Activated naive CD8-positive, alpha-beta T cell treated with anti-CD3 and anti-CD28 coated beads, Interleukin-2, amount 50 U/mL, for 24 hours (primary cell): ENCODE results near the gene CHRM3.
"Not testable (repeated sequence)": the region's sequence is repeated elsewhere in the genome, so short reads cannot be mapped to it uniquely, and the experiment has no call there.

ENCODE experiments used
- ATAC-seq: fragments of 150-1000 bp; cut with Tn5 transposase; one replicate; pipeline ENCODE4 v1.10.0; 2021
- DNase-seq: peaks from one replicate; pipeline ENCODE4 v3.0.0; 2021
- H3K27ac Mint-ChIP-seq: one replicate; pipeline ENCODE4 v1.8.0; 2021; ENCODE audit warnings: mild to moderate bottlenecking, mixed read lengths
- H3K27me3 Mint-ChIP-seq: one replicate; pipeline ENCODE4 v1.8.0; 2021; ENCODE audit warnings: mixed read lengths
- H3K36me3 Mint-ChIP-seq: one replicate; pipeline ENCODE4 v1.8.0; 2021; ENCODE audit warnings: low read depth, mixed read lengths
- H3K4me1 Mint-ChIP-seq: one replicate; pipeline ENCODE4 v1.8.0; 2021; ENCODE audit warnings: mixed read lengths
- H3K4me3 Mint-ChIP-seq: one replicate; pipeline ENCODE4 v1.8.0; 2021; ENCODE audit warnings: mild to moderate bottlenecking, moderate library complexity, mixed read lengths
- H3K9me3 Mint-ChIP-seq: one replicate; pipeline ENCODE4 v1.8.0; 2021; ENCODE audit warnings: mixed read lengths

CHRM3 gene

GRCh38 chr1:239386453-239387303, at the start of gene CHRM3:
Gene CHRM3 (plus strand): TSS chr1:239386568. CDS start chr1:239907452, 520,884 bp downstream.
- no peaks in the 10 kb centered on the region for H3K9me3 Mint-ChIP-seq
- peaks cover 70% of the 10 kb centered on the region for H3K27me3 Mint-ChIP-seq
- H3K4me1 Mint-ChIP-seq = peaks cover 23% of the 10 kb centered on the region
- H3K4me3 Mint-ChIP-seq = peak within 1 kb of the TSS; percentile 79
- ATAC-seq (peak; percentile 84), DNase-seq (peak; percentile 36)
- no peaks in the 10 kb centered on the region for H3K36me3 Mint-ChIP-seq
- H3K27ac Mint-ChIP-seq = no peak within 1 kb of the TSS

DNA sequence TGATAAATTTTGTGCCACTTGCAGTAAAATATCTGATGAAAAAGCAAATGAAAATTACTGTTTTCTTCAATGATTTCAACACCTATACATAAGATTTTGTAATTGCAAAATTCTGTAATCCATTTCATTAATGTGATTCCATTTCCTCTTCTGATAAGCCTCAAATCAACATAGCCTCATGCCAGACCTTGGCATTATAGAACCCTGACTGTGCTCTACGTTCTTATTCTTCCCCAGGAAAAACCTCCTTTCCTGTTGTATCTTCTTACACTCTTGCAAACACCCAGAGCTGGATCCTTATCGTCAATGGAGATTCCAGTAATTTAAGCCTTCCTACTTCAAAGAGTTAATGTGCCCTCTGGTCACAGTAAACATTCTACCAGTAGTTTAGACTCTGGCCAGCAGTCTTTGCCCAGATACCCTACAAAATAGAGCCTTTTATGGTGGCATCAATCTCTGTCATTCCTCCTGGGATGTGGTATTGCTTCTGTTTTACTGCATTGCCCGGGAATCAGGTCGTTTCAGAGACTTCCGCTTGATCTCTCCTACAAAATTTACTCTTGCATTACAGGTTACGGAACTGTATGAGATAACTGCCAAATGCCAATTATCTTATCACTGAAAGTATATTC, 48.5 kb upstream of the CHRM3 start:
- Mint-ChIP-seq H3K4me1 (no peaks in the 10 kb centered on the region), H3K36me3 (no peaks in the 10 kb centered on the region), H3K4me3 (no peak overlapping the region), H3K27me3 (peaks cover 5% of the 10 kb centered on the region), H3K9me3 (no peaks in the 10 kb centered on the region), H3K27ac (no peak overlapping the region)
- ATAC-seq = no peak
- DNase-seq = no peak

GRCh38 chr1:239347776-239348175, 38.6 kb upstream of the CHRM3 start:
- ATAC-seq = no peak
- no peak for DNase-seq
- H3K9me3 Mint-ChIP-seq = no peaks in the 10 kb centered on the region
- H3K36me3 Mint-ChIP-seq = no peaks in the 10 kb centered on the region
- no peak overlapping the region for H3K27ac Mint-ChIP-seq
- H3K4me1 Mint-ChIP-seq = no peaks in the 10 kb centered on the region
- no peak overlapping the region for H3K4me3 Mint-ChIP-seq
- no peaks in the 10 kb centered on the region for H3K27me3 Mint-ChIP-seq

GRCh38 chr1:239348635-239349353, 37.6 kb upstream of the CHRM3 start:
- Mint-ChIP-seq H3K27me3 (no peaks in the 10 kb centered on the region), H3K4me3 (no peak overlapping the region), H3K4me1 (no peaks in the 10 kb centered on the region), H3K27ac (no peak overlapping the region), H3K36me3 (no peaks in the 10 kb centered on the region), H3K9me3 (no peaks in the 10 kb centered on the region)
- ATAC-seq = no peak
- no peak for DNase-seq

DNA sequence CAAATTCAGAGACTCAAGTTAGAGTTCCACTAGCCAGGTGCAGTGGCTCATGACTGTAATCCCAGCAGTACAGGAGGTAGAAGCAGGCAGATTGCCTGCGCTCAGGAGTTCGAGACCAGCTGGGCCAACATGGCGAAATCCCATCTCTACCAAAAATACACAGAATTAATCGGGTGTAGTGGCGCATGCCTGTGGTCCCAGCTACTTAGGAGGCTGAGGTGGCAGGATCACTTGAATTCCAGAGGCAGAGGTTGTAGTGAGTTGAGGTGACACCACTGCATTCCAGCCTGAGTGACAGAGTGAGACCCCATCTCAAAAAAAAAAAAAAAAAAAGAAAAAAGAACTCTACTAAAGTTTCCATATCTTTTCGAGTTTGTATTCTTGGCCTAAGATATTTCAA, 36.7 kb upstream of the CHRM3 start:
- no peak for DNase-seq
- Mint-ChIP-seq H3K4me3 (no peak overlapping the region), H3K4me1 (no peaks in the 10 kb centered on the region), H3K27ac (no peak overlapping the region), H3K36me3 (no peaks in the 10 kb centered on the region), H3K9me3 (no peaks in the 10 kb centered on the region), H3K27me3 (no peaks in the 10 kb centered on the region)
- ATAC-seq = no peak

DNA sequence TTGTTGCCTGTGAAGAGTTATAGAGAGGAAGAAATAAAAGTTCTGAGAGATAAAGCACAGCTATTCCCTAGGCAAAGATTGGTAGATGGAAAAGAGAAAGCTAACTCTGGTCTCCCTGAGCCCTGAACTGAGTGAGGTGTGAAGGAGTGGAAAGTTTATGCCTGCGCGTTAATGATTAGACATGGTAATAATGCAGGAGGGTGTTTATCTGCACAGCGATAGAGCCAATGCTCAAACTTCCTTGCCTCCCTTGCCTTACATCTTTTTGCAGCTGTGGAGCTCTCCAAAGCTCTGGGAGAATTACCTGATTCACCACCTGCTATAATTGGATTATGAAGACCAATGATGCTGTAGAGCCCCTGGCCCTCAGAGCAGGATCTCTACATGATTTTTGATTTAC, 32.8 kb upstream of the CHRM3 start:
- H3K27ac Mint-ChIP-seq = no peak overlapping the region
- peaks cover 2% of the 10 kb centered on the region for H3K27me3 Mint-ChIP-seq
- H3K4me3 Mint-ChIP-seq = no peak overlapping the region
- ATAC-seq (no peak), DNase-seq (no peak)
- H3K36me3 Mint-ChIP-seq = no peaks in the 10 kb centered on the region
- H3K9me3 Mint-ChIP-seq = no peaks in the 10 kb centered on the region
- H3K4me1 Mint-ChIP-seq = no peaks in the 10 kb centered on the region

DNA sequence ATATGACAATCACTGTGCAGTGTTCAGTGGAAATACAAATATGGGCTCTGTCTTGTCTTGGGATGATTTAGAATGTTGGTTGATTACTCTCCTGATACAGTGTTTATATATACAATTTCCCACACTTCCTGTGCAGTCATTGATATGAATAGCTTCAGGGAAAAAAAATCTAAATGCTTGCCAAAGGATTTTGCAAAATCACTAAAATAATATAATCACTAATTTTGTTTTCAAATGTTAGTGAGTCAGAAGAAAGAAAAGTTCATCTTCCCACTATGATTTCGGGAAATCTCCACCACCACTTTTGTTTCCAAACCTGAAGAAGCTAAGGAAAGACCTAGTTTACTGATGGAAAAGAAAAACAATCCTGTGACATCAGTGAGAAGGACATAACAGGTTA, 32.1 kb upstream of the CHRM3 start:
- ATAC-seq (no peak), DNase-seq (no peak)
- Mint-ChIP-seq H3K4me1 (no peaks in the 10 kb centered on the region), H3K4me3 (no peak overlapping the region), H3K9me3 (no peaks in the 10 kb centered on the region), H3K27me3 (peaks cover 2% of the 10 kb centered on the region), H3K27ac (no peak overlapping the region), H3K36me3 (no peaks in the 10 kb centered on the region)

DNA sequence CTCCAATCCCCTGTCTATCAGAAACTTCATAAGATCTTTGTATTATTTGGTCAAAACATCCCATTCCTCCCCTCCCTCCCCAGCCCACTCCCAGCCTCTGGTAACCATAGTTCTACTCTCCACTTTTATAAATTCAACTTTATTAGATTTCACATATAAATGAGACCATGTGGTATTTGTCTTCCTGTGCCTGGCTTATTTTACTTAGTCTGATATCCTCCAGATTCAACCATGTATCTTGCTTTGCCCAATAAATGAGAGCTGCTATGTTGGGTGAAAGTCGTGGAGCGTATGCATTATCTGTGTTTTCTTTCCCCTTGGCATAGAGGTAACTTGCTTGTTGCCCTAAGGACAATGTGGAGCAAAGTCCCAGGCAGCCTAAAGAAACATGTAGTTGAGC, 28.5 kb upstream of the CHRM3 start:
- no peak overlapping the region for H3K4me3 Mint-ChIP-seq
- peaks cover 4% of the 10 kb centered on the region for H3K27me3 Mint-ChIP-seq
- ATAC-seq (no peak), DNase-seq (no peak)
- no peaks in the 10 kb centered on the region for H3K4me1 Mint-ChIP-seq
- H3K36me3 Mint-ChIP-seq = no peaks in the 10 kb centered on the region
- H3K27ac Mint-ChIP-seq = no peak overlapping the region
- no peaks in the 10 kb centered on the region for H3K9me3 Mint-ChIP-seq

- no peaks in the 10 kb centered on the region for H3K4me1 Mint-ChIP-seq
- ATAC-seq (no peak), DNase-seq (no peak)
Measured at GRCh38 chr1:239361403-239361802, 25.0 kb upstream of the CHRM3 start.

GRCh38 chr1:239363930-239364329, 22.4 kb upstream of the CHRM3 start:
- ATAC-seq (no peak), DNase-seq (no peak)
- Mint-ChIP-seq H3K36me3 (no peaks in the 10 kb centered on the region), H3K27me3 (peaks cover 4% of the 10 kb centered on the region), H3K9me3 (no peaks in the 10 kb centered on the region), H3K4me3 (no peak overlapping the region), H3K27ac (no peak overlapping the region), H3K4me1 (no peaks in the 10 kb centered on the region)

More at GRCh38 chr1:239361403-239361802, 25.0 kb upstream of the CHRM3 start:
- H3K9me3 Mint-ChIP-seq = no peaks in the 10 kb centered on the region
- H3K27ac Mint-ChIP-seq = no peak overlapping the region
- H3K4me3 Mint-ChIP-seq = no peak overlapping the region
- peaks cover 4% of the 10 kb centered on the region for H3K27me3 Mint-ChIP-seq
- no peaks in the 10 kb centered on the region for H3K36me3 Mint-ChIP-seq

GRCh38 chr1:239367196-239367810, 19.1 kb upstream of the CHRM3 start:
- H3K27me3 Mint-ChIP-seq = peaks cover 9% of the 10 kb centered on the region
- DNase-seq = no peak
- H3K9me3 Mint-ChIP-seq = peaks cover 3% of the 10 kb centered on the region
- no peak overlapping the region for H3K4me3 Mint-ChIP-seq
- H3K4me1 Mint-ChIP-seq = no peaks in the 10 kb centered on the region
- H3K36me3 Mint-ChIP-seq = no peaks in the 10 kb centered on the region
- no peak for ATAC-seq
- no peak overlapping the region for H3K27ac Mint-ChIP-seq

DNA sequence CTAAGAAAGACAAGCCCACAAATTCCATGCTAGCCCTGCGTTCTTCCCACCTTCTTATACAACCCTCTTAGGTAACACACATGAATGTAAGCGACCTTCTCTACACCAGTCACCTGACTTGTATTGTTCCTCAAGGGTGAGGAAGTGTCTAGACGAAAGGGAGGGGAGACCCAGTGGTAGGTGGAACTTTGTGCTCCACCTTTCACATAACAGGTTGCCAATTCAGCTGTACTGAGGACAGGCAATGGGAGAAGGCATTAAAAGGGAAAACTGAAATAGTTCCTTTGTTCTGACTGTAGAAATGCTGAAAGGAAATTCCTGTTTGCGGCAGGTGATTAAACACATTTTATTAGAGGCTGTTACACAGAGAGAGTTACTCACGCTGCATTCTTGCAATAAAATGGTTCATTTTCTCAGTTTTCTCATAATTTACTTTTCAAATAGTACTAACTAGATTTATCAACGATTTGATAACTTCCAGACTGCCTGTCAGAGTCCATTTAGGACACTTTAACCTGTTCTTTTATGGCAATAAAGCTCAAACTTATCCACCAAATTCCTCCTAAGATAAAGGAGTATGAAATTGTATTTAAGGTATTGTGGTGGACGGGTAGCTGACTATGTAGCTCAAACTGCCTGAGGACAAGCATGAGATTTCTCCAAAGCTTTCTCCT, 17.8 kb upstream of the CHRM3 start:
- Mint-ChIP-seq H3K27me3 (peaks cover 9% of the 10 kb centered on the region), H3K27ac (no peak overlapping the region), H3K4me1 (no peaks in the 10 kb centered on the region), H3K9me3 (peaks cover 7% of the 10 kb centered on the region), H3K36me3 (no peaks in the 10 kb centered on the region), H3K4me3 (no peak overlapping the region)
- DNase-seq (no peak), ATAC-seq (no peak)

- peaks cover 11% of the 10 kb centered on the region for H3K27me3 Mint-ChIP-seq
- H3K4me3 Mint-ChIP-seq, H3K36me3 Mint-ChIP-seq, ATAC-seq, H3K27ac Mint-ChIP-seq, H3K4me1 Mint-ChIP-seq, DNase-seq, H3K9me3 Mint-ChIP-seq: not testable (repeated sequence)
Measured at GRCh38 chr1:239370869-239371268, 15.5 kb upstream of the CHRM3 start.

- Mint-ChIP-seq H3K4me3 (no peak overlapping the region), H3K4me1 (peaks cover 15% of the 10 kb centered on the region), H3K36me3 (no peaks in the 10 kb centered on the region), H3K27ac (no peak overlapping the region), H3K9me3 (no peaks in the 10 kb centered on the region), H3K27me3 (peaks cover 41% of the 10 kb centered on the region)
- no peak for DNase-seq
- ATAC-seq = no peak
Measured at GRCh38 chr1:239382666-239383065, 3.7 kb upstream of the CHRM3 start.
